Prostate gland (tissue), 2 donors: ENCODE data around the gene BICRA.

Source experiments
- POLR2AphosphoS5 ChIP-seq: sonication (generic); formaldehyde crosslinking; IDR thresholded peaks from one replicate; pipeline ENCODE4 v1.6.1; 2017; ENCODE audit warnings: antibody characterized with exemption
- TF ChIP-seq, protein P1 (sequence below), 4 experiments: fragments of 200-600 bp in 2 of 4; fragments of 450-650 bp in 2 of 4; sonication (generic) in 2 of 4; IDR thresholded peaks; 1 replicate in 3 of 4; 2 replicates in 1 of 4; pipeline ENCODE4 v1.5.1; 2016 to 2019; ENCODE audit warnings: antibody characterized with exemption in 4 of 4, mild to moderate bottlenecking in 2 of 4, moderate library complexity in 2 of 4

DNA sequence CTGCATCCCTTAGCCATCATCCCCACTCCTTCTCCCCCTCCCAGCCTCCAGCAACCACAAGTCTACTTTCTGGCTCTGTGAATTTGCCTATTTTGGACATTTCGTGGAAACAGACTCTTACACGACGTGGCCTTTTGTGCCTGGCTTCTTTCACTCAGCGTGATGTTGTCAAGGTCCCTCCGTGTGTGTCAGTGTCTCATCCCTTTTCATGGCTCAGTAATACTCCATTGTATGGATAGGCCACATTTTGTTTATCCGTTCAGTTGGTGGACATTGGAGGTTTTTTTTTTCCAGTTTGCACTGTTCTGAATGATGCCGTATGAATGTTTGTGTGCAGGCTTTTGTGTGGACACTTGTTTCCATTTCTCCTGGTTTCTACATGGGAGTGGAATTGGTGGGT, 38.0 kb downstream of the BICRA start:
- TF ChIP-seq, protein P1, sequence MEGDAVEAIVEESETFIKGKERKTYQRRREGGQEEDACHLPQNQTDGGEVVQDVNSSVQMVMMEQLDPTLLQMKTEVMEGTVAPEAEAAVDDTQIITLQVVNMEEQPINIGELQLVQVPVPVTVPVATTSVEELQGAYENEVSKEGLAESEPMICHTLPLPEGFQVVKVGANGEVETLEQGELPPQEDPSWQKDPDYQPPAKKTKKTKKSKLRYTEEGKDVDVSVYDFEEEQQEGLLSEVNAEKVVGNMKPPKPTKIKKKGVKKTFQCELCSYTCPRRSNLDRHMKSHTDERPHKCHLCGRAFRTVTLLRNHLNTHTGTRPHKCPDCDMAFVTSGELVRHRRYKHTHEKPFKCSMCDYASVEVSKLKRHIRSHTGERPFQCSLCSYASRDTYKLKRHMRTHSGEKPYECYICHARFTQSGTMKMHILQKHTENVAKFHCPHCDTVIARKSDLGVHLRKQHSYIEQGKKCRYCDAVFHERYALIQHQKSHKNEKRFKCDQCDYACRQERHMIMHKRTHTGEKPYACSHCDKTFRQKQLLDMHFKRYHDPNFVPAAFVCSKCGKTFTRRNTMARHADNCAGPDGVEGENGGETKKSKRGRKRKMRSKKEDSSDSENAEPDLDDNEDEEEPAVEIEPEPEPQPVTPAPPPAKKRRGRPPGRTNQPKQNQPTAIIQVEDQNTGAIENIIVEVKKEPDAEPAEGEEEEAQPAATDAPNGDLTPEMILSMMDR (IDR thresholded peaks at IDR 0.05): no peak
- no peak for TF ChIP-seq POLR2AphosphoS5
